Measurements from ENCODE around the gene CEACAM4. TPM values are rescaled to one million over a fixed set of nuclear protein-coding genes. Genes with fewer than 3 reads are reported as not detected.

CEACAM4 gene
- total and polyA plus RNA-seq, 2 donors from 2014 or later: 4.7 TPM; not detected in 1

GRCh38 chr19:41652250-41652649 is 25.4 kb upstream of the CEACAM4 start:
- DNase-seq (peak in 1 of 5 donors; percentile 31), FAIRE-seq (no peak)
- no peak overlapping the region for H3K27ac ChIP-seq (ENCODE audit: low read depth in 2 of 2, low read length in 2 of 2)
- no peaks in the 10 kb centered on the region for H3K4me1 ChIP-seq (ENCODE audit: control insufficient read depth in 2 of 3, insufficient read depth in 2 of 3, low read depth in 1 of 3, low read length in 3 of 3)
- intact Hi-C loops (cut with DNase I): no loop called here
- no peak overlapping the region for H3K9ac ChIP-seq (ENCODE audit: low read length in 3 of 3)
- H3K4me3 ChIP-seq (ENCODE audit: low read length in 3 of 3): no peak overlapping the region
- H3K36me3 ChIP-seq (ENCODE audit: control insufficient read depth in 2 of 3, insufficient read depth in 3 of 3, low read length in 3 of 3): no peaks in the 10 kb centered on the region
- H3K27me3 ChIP-seq (ENCODE audit: control insufficient read depth, insufficient read depth, low read length): no peaks in the 10 kb centered on the region
- TF ChIP-seq CTCF (IDR thresholded peaks at IDR 0.05; ENCODE audit: borderline replicate concordance, extremely low read depth, insufficient read depth): no peak
- no peaks in the 10 kb centered on the region for H3K9me3 ChIP-seq (ENCODE audit: control insufficient read depth in 2 of 3, insufficient read depth in 1 of 3, low read length in 3 of 3)

- Histone ChIP-seq H3K27me3 (ENCODE audit: control insufficient read depth, insufficient read depth, low read length) (no peaks in the 10 kb centered on the region), H3K9ac (ENCODE audit: low read length in 3 of 3) (no peak overlapping the region), H3K27ac (ENCODE audit: low read depth in 2 of 2, low read length in 2 of 2) (no peak overlapping the region), H3K36me3 (ENCODE audit: control insufficient read depth in 2 of 3, insufficient read depth in 3 of 3, low read length in 3 of 3) (no peaks in the 10 kb centered on the region), H3K4me1 (ENCODE audit: control insufficient read depth in 2 of 3, insufficient read depth in 2 of 3, low read depth in 1 of 3, low read length in 3 of 3) (no peaks in the 10 kb centered on the region), H3K9me3 (ENCODE audit: control insufficient read depth in 2 of 3, insufficient read depth in 1 of 3, low read length in 3 of 3) (no peaks in the 10 kb centered on the region), H3K4me3 (ENCODE audit: low read length in 3 of 3) (no peak overlapping the region)
- DNase-seq (no peak), FAIRE-seq (no peak)
- TF ChIP-seq CTCF (IDR thresholded peaks at IDR 0.05; ENCODE audit: borderline replicate concordance, extremely low read depth, insufficient read depth): no peak
- intact Hi-C loops (cut with DNase I): no loop called here
Observed at GRCh38 chr19:41649827-41650226, 23.0 kb upstream of the CEACAM4 start.

GRCh38 chr19:41646589-41647204 is 19.8 kb upstream of the CEACAM4 start:
- Histone ChIP-seq H3K9ac (ENCODE audit: low read length in 3 of 3) (no peak overlapping the region), H3K27me3 (ENCODE audit: control insufficient read depth, insufficient read depth, low read length) (no peaks in the 10 kb centered on the region), H3K36me3 (ENCODE audit: control insufficient read depth in 2 of 3, insufficient read depth in 3 of 3, low read length in 3 of 3) (no peaks in the 10 kb centered on the region), H3K4me3 (ENCODE audit: low read length in 3 of 3) (no peak overlapping the region), H3K4me1 (ENCODE audit: control insufficient read depth in 2 of 3, insufficient read depth in 2 of 3, low read depth in 1 of 3, low read length in 3 of 3) (no peaks in the 10 kb centered on the region), H3K27ac (ENCODE audit: low read depth in 2 of 2, low read length in 2 of 2) (no peak overlapping the region), H3K9me3 (ENCODE audit: control insufficient read depth in 2 of 3, insufficient read depth in 1 of 3, low read length in 3 of 3) (no peaks in the 10 kb centered on the region)
- intact Hi-C loops (cut with DNase I): no loop called here
- TF ChIP-seq CTCF (IDR thresholded peaks at IDR 0.05; ENCODE audit: borderline replicate concordance, extremely low read depth, insufficient read depth): no peak
- DNase-seq (no peak), FAIRE-seq (no peak)

Measured in kidney (tissue), 14 donors.